ENCODE results near the gene GPR153. TPM values are rescaled to one million over a fixed set of nuclear protein-coding genes. Genes with fewer than 3 reads are reported as not detected.

The GPR153 gene
- total RNA-seq, 3 donors from 2014 or later = 0.50 to 0.52 (median 0.51) TPM

DNA sequence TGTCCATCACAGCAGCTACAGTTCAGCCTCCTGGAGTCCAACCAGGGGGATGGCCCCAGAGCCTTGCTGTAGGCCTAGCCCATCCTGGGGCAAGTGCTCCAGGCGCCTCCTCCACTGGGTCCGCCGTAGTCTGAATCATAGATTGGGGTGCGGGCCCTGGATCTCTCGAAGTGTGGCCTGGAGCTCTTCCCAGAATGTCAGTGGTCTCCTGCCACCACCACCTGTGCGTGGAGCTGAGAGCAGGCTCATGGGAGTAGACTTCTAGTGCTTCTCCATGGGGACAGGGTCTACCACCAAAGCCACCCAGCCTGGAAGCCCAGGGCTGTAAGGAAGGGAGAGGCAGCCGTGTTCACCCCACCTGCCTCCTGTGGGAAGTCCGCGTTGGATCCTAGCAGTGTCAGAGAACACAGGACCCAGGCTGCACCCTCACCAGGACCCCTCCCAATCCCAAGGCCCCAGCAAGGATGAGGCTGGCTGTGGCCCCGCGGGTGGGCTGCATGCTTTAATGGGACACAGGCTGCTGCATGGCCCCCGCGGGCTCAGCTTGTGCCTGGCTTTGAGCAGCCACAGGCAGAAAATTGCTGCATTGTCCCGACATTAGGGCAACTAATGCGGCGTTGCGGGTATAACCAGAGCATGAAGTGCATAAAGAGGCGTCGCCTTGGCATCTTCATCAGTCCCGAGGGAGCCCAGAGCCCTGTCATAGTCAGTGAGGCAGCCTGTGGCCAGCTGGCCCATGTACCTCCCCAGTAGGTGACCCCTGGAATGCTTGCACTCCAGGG, 17.7 kb downstream of the GPR153 start:
- peaks cover 12% of the 10 kb centered on the region for H3K4me1 Mint-ChIP-seq (ENCODE audit: low read depth)
- H3K4me3 Mint-ChIP-seq = no peak overlapping the region
- DNase-seq (no peak), ATAC-seq (no peak)
- peaks cover 68% of the 10 kb centered on the region for H3K27me3 Mint-ChIP-seq (ENCODE audit: low read depth)
- no peaks in the 10 kb centered on the region for H3K36me3 Mint-ChIP-seq (ENCODE audit: insufficient read depth)
- no peaks in the 10 kb centered on the region for H3K9me3 Mint-ChIP-seq

DNA sequence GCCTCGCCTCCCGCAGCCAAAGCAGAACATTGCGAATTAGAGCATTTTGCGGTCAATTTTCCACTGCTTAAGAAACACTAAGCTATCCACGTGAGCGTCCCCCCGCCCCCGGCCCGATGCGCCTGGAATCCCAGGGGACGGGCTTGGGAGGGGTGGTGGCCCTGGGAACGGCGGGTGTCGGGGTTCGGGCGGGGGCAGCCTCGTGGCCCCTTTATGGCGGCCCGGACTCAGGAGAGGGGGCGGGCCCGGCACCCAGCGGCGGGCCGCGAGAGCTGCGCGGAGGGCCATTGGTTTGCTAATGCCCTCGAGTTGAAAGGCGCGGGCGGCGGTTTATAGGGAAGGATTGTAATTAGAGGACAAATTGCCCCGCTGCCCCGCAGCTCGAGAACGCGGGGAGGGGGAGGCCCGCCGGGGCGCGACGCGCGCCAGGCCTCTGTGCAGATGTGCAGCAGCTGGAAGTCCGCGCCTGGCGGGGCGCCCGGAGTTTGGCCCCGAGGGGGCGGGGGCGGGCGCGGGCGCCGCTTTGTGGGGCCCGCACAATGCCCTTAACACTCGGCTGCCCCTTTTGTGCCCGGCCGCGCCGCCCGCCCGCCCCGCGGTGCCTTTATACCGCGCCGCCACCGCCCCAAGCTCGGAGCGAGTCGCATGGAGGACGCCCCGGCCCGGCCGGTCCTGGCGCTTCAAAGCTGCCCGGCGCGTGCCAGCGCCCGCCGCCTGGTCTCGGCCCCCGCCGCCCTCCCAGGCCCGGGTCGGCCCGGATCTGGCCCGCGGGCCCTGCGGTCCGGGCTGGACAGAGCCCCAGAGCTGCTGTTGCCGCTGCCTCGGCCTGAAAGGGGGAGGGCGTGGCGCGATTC, 18.8 kb downstream of the GPR153 start:
- ATAC-seq (no peak), DNase-seq (no peak)
- Mint-ChIP-seq H3K36me3 (ENCODE audit: insufficient read depth) (no peaks in the 10 kb centered on the region), H3K4me1 (ENCODE audit: low read depth) (peaks cover 12% of the 10 kb centered on the region), H3K9me3 (no peaks in the 10 kb centered on the region), H3K27me3 (ENCODE audit: low read depth) (peaks cover 57% of the 10 kb centered on the region), H3K4me3 (no peak overlapping the region)

DNA sequence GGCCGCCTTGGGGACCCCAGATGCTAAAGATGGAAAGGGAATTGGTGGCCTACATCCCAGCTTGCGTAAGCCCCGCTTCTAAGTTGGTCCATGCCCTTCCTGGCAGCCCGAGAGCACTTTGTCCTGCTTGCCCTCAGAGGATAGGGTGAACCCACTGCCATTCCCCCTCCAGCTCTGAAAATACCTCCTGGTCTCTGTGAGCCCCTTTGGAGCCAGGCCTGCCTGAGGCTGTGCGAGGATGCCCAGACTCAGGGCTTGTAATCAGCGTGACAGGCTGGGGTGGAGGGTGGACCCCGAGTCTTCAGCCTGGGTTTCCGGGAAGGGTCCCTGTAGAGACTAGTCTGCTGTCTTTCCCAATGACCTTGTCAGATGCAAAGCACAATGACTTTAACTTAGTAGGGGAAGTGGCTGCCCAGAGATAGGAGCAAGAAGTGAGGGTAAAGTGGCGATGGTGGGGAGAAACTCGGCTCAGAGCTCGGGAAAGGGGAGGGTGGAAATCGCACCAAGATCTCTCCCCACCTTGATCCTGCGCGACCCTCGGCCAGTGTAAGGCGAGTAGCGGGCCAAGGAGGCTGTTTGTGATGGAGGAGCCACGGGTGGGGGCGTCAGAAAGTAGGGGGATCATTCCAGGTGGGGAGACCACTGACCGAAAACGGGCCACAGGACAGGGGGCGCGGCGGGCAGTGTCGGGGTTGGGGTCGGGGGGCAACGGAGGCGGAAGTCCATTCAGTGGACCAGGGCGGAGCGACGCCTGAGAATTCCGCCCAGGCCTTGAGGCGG, 19.6 kb downstream of the GPR153 start:
- Mint-ChIP-seq H3K36me3 (ENCODE audit: insufficient read depth) (no peaks in the 10 kb centered on the region), H3K9me3 (no peaks in the 10 kb centered on the region), H3K27me3 (ENCODE audit: low read depth) (peaks cover 49% of the 10 kb centered on the region), H3K4me1 (ENCODE audit: low read depth) (peaks cover 6% of the 10 kb centered on the region), H3K4me3 (peak overlapping the region; percentile 45)
- no peak for ATAC-seq
- DNase-seq = no peak

DNA sequence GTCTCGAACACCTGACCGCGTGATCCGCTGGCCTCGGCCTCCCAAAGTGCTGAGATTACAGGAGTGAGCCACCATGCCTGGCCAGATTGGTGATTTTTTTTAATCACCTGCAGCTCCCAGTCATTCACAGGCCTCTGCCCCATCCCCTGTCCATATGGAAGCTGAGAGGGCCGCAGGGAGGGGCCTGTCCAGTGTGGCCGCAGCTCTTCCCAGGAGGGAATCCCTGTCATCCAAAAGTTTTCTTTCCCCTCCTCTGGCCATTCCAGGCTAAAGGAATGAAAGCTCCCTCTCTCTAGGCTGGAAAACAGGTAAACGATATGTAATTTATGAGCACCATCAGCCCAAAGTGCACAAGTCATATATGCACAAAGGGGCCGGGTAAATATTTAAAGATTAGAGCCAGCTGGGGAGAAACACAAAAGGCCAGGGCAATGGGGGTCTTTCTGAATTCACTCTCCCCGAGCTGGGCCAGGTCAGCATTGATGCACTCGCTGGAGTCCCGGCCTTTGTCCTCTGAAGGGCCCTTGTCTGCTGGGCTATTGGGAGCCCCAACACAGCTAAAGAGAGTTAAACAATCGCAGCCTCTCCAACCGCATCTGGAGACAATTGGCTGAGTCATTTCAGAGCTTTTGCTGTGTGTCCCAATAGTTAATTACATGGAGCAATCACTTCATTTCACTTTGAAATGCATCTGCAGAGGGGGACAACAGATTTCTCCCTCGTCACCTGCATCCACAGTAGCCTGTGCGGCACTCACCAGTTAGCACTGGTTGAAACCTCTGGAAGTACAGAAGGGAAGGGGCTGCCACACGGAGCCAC, 20.7 kb downstream of the GPR153 start:
- DNase-seq (no peak), ATAC-seq (no peak)
- H3K4me3 Mint-ChIP-seq = no peak overlapping the region
- no peaks in the 10 kb centered on the region for H3K9me3 Mint-ChIP-seq
- peaks cover 45% of the 10 kb centered on the region for H3K27me3 Mint-ChIP-seq (ENCODE audit: low read depth)
- H3K4me1 Mint-ChIP-seq (ENCODE audit: low read depth) = peaks cover 7% of the 10 kb centered on the region
- H3K36me3 Mint-ChIP-seq (ENCODE audit: insufficient read depth) = no peaks in the 10 kb centered on the region

DNA sequence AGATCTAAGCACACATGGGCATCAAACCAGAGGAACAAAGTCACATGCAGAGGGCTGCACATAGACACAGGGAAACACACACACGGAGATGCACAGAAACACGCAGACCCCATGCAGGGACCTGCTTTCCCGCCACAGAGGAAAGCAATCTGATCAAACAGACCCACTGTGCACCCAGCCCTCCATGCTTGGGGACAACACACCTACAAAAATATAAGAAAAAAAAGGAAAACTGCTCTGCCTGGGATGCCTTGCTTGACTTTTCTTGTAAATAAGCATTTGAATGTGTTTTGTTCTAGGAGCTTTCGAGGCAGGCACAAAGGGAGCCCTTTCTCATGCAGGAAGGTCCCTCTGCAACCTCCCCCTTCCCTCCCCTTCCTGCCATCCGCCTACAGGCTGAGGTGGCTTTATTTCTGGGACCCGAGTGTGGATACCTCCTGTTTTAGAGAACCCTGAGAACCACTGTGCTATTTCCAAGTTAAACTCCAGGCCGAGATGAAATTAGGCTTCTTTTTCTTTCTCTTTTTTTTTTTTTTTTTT, 21.6 kb downstream of the GPR153 start:
- Mint-ChIP-seq H3K4me3 (no peak overlapping the region), H3K4me1 (ENCODE audit: low read depth) (peaks cover 10% of the 10 kb centered on the region), H3K36me3 (ENCODE audit: insufficient read depth) (no peaks in the 10 kb centered on the region), H3K9me3 (no peaks in the 10 kb centered on the region), H3K27me3 (ENCODE audit: low read depth) (peaks cover 39% of the 10 kb centered on the region)
- DNase-seq (no peak), ATAC-seq (no peak)

DNA sequence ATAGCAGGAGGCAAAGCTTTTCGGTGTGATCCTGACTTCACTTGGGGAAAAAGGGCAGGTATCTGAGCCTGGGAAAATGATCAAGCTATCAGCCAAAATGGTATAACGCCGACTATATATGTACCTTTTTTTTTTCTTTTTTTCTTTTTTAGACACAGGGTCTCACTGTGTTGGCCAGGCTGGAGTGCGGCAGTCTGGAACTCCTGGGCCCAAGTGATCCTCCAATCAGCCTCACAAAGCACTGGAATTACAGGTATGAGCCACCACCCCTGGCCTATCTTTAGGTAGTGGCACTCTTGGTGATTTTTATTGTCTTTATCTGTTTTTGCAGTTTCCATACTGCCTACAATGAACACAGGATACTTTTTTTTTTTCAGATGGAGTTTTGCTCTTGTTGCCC, 23.8 kb downstream of the GPR153 start:
- no peaks in the 10 kb centered on the region for H3K9me3 Mint-ChIP-seq

DNA sequence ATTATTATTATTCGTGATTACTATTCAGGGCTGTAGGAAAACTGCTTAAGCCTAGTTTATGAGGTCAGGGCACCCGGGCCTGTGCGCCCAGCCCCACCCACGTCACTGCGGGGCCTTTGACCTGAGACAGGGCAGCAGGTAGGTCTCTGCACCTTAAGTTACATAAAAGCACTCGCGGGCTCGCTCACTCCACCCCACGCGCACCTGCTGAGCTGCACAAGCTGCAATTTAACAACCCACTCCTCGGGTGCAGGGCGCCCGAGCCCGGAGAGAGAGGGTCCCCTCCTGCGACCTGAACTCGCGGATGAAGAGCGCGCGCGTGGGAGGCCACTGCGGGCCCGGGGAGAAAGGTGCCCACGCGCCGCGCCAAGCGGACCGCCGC, 25.6 kb downstream of the GPR153 start:
- H3K4me1 Mint-ChIP-seq (ENCODE audit: low read depth) = peaks cover 15% of the 10 kb centered on the region
- ATAC-seq (peak in 1 of 2 donors; percentile 35), DNase-seq (no peak)
- H3K27me3 Mint-ChIP-seq (ENCODE audit: low read depth) = peaks cover 14% of the 10 kb centered on the region
- peak overlapping the region; percentile 91 for H3K4me3 Mint-ChIP-seq
- H3K9me3 Mint-ChIP-seq = no peaks in the 10 kb centered on the region
- peaks cover 16% of the 10 kb centered on the region for H3K36me3 Mint-ChIP-seq (ENCODE audit: insufficient read depth)

More for the DNA sequence above, 23.8 kb downstream of the GPR153 start:
- DNase-seq (no peak), ATAC-seq (no peak)
- H3K27me3 Mint-ChIP-seq (ENCODE audit: low read depth) = peaks cover 27% of the 10 kb centered on the region
- H3K4me1 Mint-ChIP-seq (ENCODE audit: low read depth) = peaks cover 19% of the 10 kb centered on the region
- H3K4me3 Mint-ChIP-seq = peak overlapping the region; percentile 45
- H3K36me3 Mint-ChIP-seq (ENCODE audit: insufficient read depth) = peaks cover 10% of the 10 kb centered on the region

DNA sequence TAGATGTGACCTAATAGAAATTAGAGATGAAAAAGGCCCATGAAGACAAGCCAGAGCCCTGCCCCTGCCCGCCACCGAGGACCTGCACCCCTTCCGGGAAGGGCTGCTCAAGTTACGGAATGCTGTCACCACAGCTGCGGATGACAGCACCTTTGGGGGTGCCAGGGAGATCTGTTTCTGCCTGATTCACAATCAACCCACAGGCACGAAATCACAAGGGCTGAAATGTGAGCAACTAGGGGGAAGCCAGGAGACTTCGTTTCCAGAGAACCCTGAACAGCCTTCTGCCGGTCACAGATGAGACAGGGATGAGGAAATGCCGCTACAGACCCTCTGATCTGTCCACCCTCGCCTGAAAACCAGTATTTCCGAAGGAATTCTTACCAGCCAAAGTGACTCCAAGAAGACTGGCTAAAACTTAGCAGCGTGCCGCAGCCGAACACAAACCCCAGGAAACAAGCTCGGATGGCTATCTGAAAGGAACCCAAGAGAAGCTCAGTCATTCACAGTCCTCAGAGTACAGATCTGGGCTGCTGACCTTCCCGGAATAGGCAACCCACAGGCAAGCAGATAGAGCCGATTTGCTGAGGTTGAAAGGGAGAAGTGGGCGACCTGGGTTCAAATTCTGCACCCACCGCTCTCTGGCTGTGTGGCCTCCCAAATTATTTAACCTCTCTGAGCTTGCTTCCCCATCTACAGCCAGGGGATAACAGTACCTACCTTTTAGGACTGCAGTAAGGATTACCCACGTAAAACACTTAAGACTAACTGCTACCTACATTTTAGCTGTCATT, 26.2 kb downstream of the GPR153 start:
- DNase-seq (no peak), ATAC-seq (no peak)
- Mint-ChIP-seq H3K4me1 (ENCODE audit: low read depth) (peaks cover 15% of the 10 kb centered on the region), H3K9me3 (no peaks in the 10 kb centered on the region), H3K27me3 (ENCODE audit: low read depth) (peaks cover 8% of the 10 kb centered on the region), H3K36me3 (ENCODE audit: insufficient read depth) (peaks cover 16% of the 10 kb centered on the region), H3K4me3 (peak overlapping the region; percentile 91)

DNA sequence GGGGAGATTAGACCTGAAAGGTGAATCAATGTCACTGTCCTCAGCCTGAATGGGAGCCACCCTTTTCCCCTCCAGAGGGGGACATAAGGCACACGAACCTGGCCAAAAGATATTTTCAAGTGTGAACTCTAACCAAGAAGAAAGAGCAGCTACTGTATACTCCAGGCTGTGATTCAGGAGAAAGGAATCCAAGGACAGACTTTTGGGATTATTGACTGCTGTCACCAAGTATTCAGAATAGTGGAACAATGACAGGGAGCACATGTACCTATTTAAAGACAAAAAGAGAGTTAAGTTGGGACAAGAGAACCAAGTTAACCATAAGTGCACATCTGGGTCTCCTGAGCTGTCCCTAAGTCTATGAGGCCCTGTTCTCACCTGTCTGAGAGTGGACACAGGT, 27.5 kb downstream of the GPR153 start:
- DNase-seq (no peak), ATAC-seq (no peak)
- peaks cover 15% of the 10 kb centered on the region for H3K4me1 Mint-ChIP-seq (ENCODE audit: low read depth)
- peak overlapping the region; percentile 31 for H3K4me3 Mint-ChIP-seq
- H3K36me3 Mint-ChIP-seq (ENCODE audit: insufficient read depth) = peaks cover 16% of the 10 kb centered on the region
- H3K27me3 Mint-ChIP-seq (ENCODE audit: low read depth) = no peaks in the 10 kb centered on the region
- H3K9me3 Mint-ChIP-seq = no peaks in the 10 kb centered on the region

DNA sequence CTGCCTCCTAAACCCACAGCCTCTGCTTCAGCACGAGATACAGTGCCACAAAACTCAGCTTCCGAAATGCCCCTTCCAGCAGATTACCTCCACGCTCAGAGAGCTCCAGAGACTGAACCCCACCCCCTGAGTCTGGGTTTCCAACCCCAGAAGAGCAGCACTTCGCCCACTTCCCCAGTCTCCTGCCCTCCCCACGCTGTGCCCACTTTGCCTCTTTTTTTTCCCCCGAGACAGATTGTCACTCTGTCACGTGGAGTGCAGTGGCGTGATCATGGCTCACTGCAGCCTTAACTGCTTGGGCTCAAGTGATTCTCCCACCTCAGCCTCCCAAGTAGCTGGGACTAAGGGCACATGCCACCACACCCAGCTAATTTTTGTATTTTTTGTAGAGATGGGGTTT, 35.2 kb downstream of the GPR153 start:
- no peaks in the 10 kb centered on the region for H3K27me3 Mint-ChIP-seq (ENCODE audit: low read depth)
- ATAC-seq (no peak), DNase-seq (no peak)
- H3K36me3 Mint-ChIP-seq (ENCODE audit: insufficient read depth) = peaks cover 27% of the 10 kb centered on the region
- no peak overlapping the region for H3K4me3 Mint-ChIP-seq
- no peaks in the 10 kb centered on the region for H3K9me3 Mint-ChIP-seq
- H3K4me1 Mint-ChIP-seq (ENCODE audit: low read depth) = no peaks in the 10 kb centered on the region

DNA sequence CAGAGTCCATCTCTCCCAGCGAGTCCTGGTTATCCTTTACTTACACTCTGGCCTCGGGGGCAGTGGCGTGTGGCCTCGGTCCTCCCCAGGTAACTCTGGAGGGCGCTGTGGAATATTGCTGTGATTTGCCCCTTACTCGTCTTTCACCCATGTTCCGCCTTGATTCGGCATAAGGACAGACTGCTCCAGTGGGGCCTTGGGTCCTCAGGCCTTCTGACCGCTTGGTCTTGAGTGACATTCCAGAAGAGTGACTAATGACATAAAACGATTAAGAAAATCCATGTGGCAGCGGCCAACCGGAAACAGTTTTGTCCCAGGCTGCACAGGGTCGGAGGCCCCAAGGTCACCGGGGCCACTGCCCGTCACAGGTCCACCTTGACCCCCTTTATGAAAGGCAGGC, 36.2 kb downstream of the GPR153 start:
- DNase-seq = no peak
- Mint-ChIP-seq H3K4me1 (ENCODE audit: low read depth) (no peaks in the 10 kb centered on the region), H3K36me3 (ENCODE audit: insufficient read depth) (peaks cover 28% of the 10 kb centered on the region), H3K27me3 (ENCODE audit: low read depth) (no peaks in the 10 kb centered on the region), H3K4me3 (no peak overlapping the region), H3K9me3 (no peaks in the 10 kb centered on the region)
- no peak for ATAC-seq

DNA sequence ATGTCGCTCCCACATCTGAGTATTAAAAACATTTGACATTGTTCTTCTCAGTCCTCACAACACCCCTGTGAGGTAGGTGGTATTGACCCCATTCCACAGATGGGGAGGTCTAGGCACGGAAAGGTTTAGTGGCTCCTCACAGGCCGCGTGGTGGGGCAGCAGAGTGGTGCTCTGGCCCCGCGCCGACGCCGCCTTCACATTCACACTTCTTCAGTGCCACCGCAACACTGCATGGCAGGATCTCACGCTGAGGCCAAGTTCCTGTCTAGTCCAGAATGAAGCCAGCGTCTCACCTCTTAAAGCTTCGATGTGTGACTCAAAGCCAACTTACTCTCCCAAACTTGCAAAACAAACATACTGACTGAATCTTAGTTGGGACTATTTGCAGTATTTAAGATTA, 37.3 kb downstream of the GPR153 start:
- Mint-ChIP-seq H3K4me1 (ENCODE audit: low read depth) (no peaks in the 10 kb centered on the region), H3K36me3 (ENCODE audit: insufficient read depth) (peaks cover 28% of the 10 kb centered on the region), H3K4me3 (no peak overlapping the region), H3K9me3 (no peaks in the 10 kb centered on the region), H3K27me3 (ENCODE audit: low read depth) (no peaks in the 10 kb centered on the region)
- DNase-seq (no peak), ATAC-seq (no peak)

DNA sequence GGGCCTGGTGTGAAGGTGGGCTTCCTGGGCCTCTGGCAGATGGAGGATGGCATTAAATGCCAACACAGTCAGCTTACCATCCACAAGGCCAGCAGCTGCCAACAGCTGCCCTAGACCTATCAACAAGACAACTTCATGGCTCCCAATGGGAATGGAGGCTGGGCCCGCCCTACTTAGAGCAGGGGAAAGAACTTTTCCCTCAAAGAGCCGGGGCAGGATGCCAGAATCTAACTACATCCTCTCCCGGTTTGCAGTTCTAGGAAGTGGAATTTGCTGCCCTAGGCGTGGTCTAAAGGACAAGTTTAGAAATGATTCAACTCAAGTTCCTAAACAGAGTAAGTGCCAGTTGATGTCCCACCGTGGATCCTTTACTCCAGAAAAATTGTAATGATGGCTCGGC, 38.3 kb downstream of the GPR153 start:
- H3K4me3 Mint-ChIP-seq = no peak overlapping the region
- H3K4me1 Mint-ChIP-seq (ENCODE audit: low read depth) = no peaks in the 10 kb centered on the region
- DNase-seq (no peak), ATAC-seq (no peak)
- no peaks in the 10 kb centered on the region for H3K9me3 Mint-ChIP-seq
- no peaks in the 10 kb centered on the region for H3K27me3 Mint-ChIP-seq (ENCODE audit: low read depth)
- H3K36me3 Mint-ChIP-seq (ENCODE audit: insufficient read depth) = peaks cover 28% of the 10 kb centered on the region
